Measurements from ENCODE around the gene APMAP. TPM values are rescaled to one million over a fixed set of nuclear protein-coding genes. Genes with fewer than 3 reads are reported as not detected.

APMAP gene
- polyA plus RNA-seq, 1 of the 3 experiments (the other 2 are of a cell fraction), result 107 TPM

DNA sequence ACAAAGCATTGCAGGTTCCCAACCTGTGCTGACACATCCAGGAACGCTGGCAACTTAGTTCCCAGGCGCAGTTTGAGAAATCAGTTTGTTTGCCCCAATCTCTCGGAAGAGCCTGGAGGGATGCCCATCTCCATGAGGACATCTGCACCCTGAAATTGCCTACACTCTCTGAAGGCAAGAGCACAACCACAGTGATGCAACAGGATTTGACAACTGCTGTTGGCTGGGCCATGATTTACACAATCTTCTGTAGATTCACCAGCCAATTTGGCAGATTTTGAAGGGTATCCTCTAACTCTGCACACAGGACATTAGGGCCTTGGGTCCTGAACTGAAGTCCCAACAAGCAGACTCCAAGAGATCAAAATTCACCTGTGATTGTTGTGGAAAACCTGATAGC lies 3.4 kb downstream of the APMAP start:
- ChIA-PET CTCF (interaction anchor here (0.6 kb wide), 1 partner anchor 870 kb away, joined by 3 read pairs; no protein-coding TSS in a partner anchor), POLR2A (no interaction called here)
- H3K4me3 ChIP-seq (ENCODE audit: low read depth in 2 of 2, low read length in 1 of 2), result no peak overlapping the region
- 100% methylated on average over 3 of the region's 3 CpGs for WGBS (ENCODE audit: low lambda C conversion rate)
- H3K79me2 ChIP-seq (ENCODE audit: insufficient read depth), result peaks cover 67% of the 10 kb centered on the region
- no peak overlapping the region for H3K9ac ChIP-seq
- no peak overlapping the region for H3K4me2 ChIP-seq
- H3K27me3 ChIP-seq (ENCODE audit: insufficient read depth), result no peaks in the 10 kb centered on the region
- H3K9me2 ChIP-seq, result no peaks in the 10 kb centered on the region
- H3K36me3 ChIP-seq (replicated peaks in 1 of 2; ENCODE audit: control insufficient read depth in 1 of 2, insufficient read depth in 2 of 2, low read length in 1 of 2), result peaks cover 0 to 3% of the 10 kb centered on the region in 2 experiments
- peaks cover 8% of the 10 kb centered on the region for H3F3A ChIP-seq (replicated peaks; ENCODE audit: insufficient read depth)
- H2AFZ ChIP-seq (ENCODE audit: low read depth), result no peak overlapping the region
- no peak for DNase-seq
- H4K20me1 ChIP-seq (ENCODE audit: insufficient read depth), result no peaks in the 10 kb centered on the region
- H3K9me3 ChIP-seq, result no peaks in the 10 kb centered on the region
- no peak overlapping the region for H3K27ac ChIP-seq (ENCODE audit: low read depth in 2 of 2, low read length in 1 of 2)
- TF ChIP-seq, protein P1, sequence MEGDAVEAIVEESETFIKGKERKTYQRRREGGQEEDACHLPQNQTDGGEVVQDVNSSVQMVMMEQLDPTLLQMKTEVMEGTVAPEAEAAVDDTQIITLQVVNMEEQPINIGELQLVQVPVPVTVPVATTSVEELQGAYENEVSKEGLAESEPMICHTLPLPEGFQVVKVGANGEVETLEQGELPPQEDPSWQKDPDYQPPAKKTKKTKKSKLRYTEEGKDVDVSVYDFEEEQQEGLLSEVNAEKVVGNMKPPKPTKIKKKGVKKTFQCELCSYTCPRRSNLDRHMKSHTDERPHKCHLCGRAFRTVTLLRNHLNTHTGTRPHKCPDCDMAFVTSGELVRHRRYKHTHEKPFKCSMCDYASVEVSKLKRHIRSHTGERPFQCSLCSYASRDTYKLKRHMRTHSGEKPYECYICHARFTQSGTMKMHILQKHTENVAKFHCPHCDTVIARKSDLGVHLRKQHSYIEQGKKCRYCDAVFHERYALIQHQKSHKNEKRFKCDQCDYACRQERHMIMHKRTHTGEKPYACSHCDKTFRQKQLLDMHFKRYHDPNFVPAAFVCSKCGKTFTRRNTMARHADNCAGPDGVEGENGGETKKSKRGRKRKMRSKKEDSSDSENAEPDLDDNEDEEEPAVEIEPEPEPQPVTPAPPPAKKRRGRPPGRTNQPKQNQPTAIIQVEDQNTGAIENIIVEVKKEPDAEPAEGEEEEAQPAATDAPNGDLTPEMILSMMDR (IDR thresholded peaks at IDR 0.05), result no peak
- no peak for TF ChIP-seq YY1 (IDR thresholded peaks at IDR 0.05; ENCODE audit: low read depth)
- no peak for TF ChIP-seq RAD21 (IDR thresholded peaks at IDR 0.05; ENCODE audit: low read length)
- no peak for TF ChIP-seq GATA2 (CRISPR knock-in tag; IDR thresholded peaks at IDR 0.05)
- no peak for TF ChIP-seq NFIC (IDR thresholded peaks at IDR 0.05; ENCODE audit: borderline replicate concordance)
- no peak for TF ChIP-seq EZH2phosphoT487 (IDR thresholded peaks at IDR 0.05; ENCODE audit: borderline replicate concordance, low read depth)
- TF ChIP-seq MEF2A (IDR thresholded peaks at IDR 0.05; ENCODE audit: borderline replicate concordance, low read depth), result no peak
- no peak for TF ChIP-seq GABPA (IDR thresholded peaks at IDR 0.05; ENCODE audit: low read depth)
- no peak for TF ChIP-seq TEAD4 (IDR thresholded peaks at IDR 0.05; ENCODE audit: borderline replicate concordance, insufficient read depth)
- no peak for TF ChIP-seq POLR2AphosphoS5 (IDR thresholded peaks at IDR 0.05; ENCODE audit: low read depth, low read length)
- TF ChIP-seq CHD2 (IDR thresholded peaks at IDR 0.05; ENCODE audit: low read length, partially characterized antibody), result no peak
- TF ChIP-seq TAF1 (IDR thresholded peaks at IDR 0.05; ENCODE audit: borderline replicate concordance, low read depth, low read length), result no peak
- TF ChIP-seq JUND (IDR thresholded peaks at IDR 0.05), result no peak
- no peak for TF ChIP-seq NRF1 (IDR thresholded peaks at IDR 0.05; ENCODE audit: low read depth, low read length)
- TF ChIP-seq RXRA (IDR thresholded peaks at IDR 0.05; ENCODE audit: borderline replicate concordance, low read depth), result no peak
- peaks cover 10 to 14% of the 10 kb centered on the region in 2 experiments; a peak in 3 of 4 replicates for H3K4me1 ChIP-seq (ENCODE audit: control insufficient read depth in 1 of 2, insufficient read depth in 2 of 2, low read depth in 1 of 2, low read length in 1 of 2)

DNA sequence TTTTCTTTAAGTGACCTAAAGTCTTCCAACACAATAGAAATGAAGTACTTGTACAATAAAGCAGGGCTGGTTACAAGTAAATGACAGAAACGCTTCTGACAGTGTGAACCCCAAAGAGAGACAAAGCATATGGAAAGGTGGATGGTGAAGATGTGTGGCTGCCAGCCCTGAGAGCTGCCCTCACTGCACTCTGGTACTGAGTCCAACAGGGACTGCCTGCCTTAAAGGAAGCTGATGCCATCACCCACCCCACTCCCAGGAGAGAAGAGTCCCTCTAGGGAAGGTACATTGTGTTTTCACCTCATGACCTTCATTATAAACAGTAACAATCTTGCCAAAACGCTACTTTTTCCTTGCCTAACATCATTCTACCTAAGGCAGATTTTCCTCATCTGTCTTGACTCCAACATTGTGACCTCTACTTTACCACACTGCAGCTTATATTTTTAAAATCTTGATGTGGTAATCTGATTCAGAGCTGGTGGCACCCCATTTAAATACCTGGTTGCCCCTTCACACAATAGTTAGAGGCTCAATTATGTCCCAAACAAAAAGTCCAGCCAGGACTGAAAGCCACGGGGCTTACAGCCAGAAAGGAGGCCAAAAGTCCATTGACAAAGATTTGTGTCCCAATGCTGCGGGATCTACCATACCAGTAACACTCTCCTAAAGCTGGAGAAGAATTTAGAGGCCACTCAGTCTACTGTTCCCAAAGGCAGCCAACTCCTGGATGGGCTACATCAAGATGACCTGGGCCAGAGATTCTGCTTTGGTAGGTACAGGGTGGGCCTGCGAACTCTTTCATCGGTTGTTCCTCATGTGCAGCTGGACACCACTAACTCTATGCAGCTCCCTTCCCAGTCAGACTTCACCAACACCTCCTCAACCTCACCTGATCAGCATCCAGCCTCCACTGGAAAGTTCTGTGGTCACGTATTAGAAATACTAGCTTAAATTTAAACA lies 4.4 kb downstream of the APMAP start:
- H2AFZ ChIP-seq (ENCODE audit: low read depth), result no peak overlapping the region
- H3K79me2 ChIP-seq (ENCODE audit: insufficient read depth), result peaks cover 68% of the 10 kb centered on the region
- H3K9ac ChIP-seq, result no peak overlapping the region
- no peaks in the 10 kb centered on the region for H3K9me2 ChIP-seq
- DNase-seq, result no peak
- H3F3A ChIP-seq (replicated peaks; ENCODE audit: insufficient read depth), result no peaks in the 10 kb centered on the region
- ChIA-PET POLR2A (no interaction called here), CTCF (interaction anchor here (0.6 to 0.8 kb wide), 2 partner anchors 191 to 871 kb away, joined by 3 to 4 read pairs; no protein-coding TSS in a partner anchor)
- H3K9me3 ChIP-seq, result no peaks in the 10 kb centered on the region
- no peaks in the 10 kb centered on the region for H3K27me3 ChIP-seq (ENCODE audit: insufficient read depth)
- 87% methylated on average over 7 of the region's 7 CpGs for WGBS (ENCODE audit: low lambda C conversion rate)
- peaks cover 8 to 14% of the 10 kb centered on the region in 2 experiments; a peak in 3 of 4 replicates for H3K4me1 ChIP-seq (ENCODE audit: control insufficient read depth in 1 of 2, insufficient read depth in 2 of 2, low read depth in 1 of 2, low read length in 1 of 2)
- no peak overlapping the region for H3K27ac ChIP-seq (ENCODE audit: low read depth in 2 of 2, low read length in 1 of 2)
- no peak overlapping the region for H3K4me3 ChIP-seq (ENCODE audit: low read depth in 2 of 2, low read length in 1 of 2)
- H3K36me3 ChIP-seq (replicated peaks in 1 of 2; ENCODE audit: control insufficient read depth in 1 of 2, insufficient read depth in 2 of 2, low read length in 1 of 2), result peaks cover 2 to 3% of the 10 kb centered on the region in 2 experiments
- no peak overlapping the region for H3K4me2 ChIP-seq
- no peaks in the 10 kb centered on the region for H4K20me1 ChIP-seq (ENCODE audit: insufficient read depth)
- TF ChIP-seq POLR2AphosphoS5 (IDR thresholded peaks at IDR 0.05; ENCODE audit: low read depth, low read length), result no peak
- TF ChIP-seq, protein P2, sequence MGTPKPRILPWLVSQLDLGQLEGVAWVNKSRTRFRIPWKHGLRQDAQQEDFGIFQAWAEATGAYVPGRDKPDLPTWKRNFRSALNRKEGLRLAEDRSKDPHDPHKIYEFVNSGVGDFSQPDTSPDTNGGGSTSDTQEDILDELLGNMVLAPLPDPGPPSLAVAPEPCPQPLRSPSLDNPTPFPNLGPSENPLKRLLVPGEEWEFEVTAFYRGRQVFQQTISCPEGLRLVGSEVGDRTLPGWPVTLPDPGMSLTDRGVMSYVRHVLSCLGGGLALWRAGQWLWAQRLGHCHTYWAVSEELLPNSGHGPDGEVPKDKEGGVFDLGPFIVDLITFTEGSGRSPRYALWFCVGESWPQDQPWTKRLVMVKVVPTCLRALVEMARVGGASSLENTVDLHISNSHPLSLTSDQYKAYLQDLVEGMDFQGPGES (IDR thresholded peaks at IDR 0.05; ENCODE audit: low read depth, low read length), result no peak
- no peak for TF ChIP-seq MEF2A (IDR thresholded peaks at IDR 0.05; ENCODE audit: borderline replicate concordance, low read depth)
- no peak for TF ChIP-seq FOXM1 (IDR thresholded peaks at IDR 0.05; ENCODE audit: low read depth)
